DLD1 (cell line): ENCODE data around the gene BRF1.
"Not testable (repeated sequence)": the region's sequence is repeated elsewhere in the genome, so short reads cannot be mapped to it uniquely, and the experiment has no call there.

ENCODE experiments used
- in situ Hi-C: cut with HindIII; loops from 2 replicates; pipeline ENCODE4 v1.10.0; 2017; ENCODE audit warnings: low sequenced_read_pairs

BRF1 gene

DNA sequence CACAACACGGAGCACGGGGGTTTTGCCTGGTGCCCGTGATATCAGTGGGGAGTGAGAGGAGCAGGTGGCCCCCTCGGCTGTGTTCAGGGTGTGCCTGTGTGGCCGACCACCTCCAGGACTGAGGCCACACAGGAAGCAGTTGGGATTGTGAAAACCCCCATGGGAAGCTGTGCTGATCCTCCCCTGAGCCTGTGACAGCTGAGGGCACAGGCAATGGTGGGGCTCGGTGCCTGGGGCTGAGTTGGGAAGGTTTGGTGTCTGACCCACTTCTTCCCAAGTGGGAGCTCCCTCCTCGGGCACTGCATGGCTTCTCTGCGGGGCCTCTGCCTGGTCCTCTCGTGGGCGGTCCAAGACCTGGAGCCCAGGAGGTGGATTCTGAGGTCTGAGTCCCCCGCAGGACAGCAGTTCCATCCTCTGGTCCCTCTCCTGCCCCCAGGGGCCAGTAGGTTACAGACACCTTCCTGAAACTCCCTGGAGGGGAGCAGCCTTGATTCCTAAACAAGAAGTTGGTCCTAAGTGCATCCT, 31.6 kb upstream of the BRF1 start:
- in situ Hi-C loops, result no loop called here

DNA sequence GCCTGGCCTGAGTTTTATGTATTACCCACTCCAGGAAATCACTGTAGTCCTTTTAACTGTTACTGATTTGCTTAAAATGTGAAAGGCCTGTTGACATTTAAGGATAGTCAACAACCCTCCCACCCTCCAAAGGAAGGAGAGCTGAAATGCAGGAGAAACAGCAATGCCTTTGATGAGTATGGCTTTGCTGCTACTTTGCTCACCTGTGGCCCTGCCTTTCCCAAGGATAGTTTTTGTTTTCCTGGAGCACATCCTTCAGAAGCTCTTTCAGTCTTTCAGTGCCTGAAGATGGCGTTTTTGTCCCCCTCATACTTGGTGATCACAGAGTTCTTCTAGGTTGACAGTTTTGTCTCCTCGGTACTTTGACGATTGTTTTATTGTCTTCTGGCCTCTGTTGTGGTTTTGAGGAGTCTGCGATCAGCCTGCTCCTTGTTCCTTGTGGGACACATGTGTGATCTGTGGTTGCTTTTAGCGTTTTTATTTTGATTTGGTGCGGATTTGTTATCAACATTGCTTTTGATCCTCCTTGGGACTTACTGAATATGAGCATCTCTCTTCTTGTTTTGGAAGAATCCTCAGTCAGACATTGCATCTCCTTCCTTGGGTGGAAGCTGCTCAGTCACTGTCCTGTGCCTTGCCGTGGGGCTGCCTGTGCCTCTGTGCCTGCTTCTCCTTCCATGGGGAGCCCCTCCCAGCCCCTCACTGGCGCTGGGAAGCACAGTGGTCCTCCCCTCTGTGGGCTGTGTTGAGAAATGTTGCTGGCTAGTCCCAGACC, 31.0 kb upstream of the BRF1 start:
- in situ Hi-C loops, result no loop called here

DNA sequence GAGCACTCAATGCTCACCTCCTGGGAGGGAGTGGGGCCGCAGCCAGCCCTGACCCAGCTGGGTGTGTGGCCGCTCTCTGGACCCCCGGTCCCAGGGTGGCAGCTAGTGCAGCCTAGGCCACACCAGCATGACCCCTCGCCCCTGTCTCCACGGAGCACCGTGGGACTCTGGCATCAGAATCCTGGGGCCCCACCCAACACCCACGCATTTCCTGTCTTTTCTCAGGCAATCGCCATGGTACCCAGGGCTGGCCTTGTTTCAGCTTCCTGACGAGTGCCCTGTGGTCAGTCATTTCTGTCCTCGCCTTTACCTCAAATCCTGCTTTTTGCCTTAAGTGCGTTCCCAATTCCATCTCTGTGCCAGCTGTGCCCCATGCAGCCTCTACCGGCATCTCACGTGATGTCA, 29.7 kb upstream of the BRF1 start:
- in situ Hi-C loops, result no loop called here

DNA sequence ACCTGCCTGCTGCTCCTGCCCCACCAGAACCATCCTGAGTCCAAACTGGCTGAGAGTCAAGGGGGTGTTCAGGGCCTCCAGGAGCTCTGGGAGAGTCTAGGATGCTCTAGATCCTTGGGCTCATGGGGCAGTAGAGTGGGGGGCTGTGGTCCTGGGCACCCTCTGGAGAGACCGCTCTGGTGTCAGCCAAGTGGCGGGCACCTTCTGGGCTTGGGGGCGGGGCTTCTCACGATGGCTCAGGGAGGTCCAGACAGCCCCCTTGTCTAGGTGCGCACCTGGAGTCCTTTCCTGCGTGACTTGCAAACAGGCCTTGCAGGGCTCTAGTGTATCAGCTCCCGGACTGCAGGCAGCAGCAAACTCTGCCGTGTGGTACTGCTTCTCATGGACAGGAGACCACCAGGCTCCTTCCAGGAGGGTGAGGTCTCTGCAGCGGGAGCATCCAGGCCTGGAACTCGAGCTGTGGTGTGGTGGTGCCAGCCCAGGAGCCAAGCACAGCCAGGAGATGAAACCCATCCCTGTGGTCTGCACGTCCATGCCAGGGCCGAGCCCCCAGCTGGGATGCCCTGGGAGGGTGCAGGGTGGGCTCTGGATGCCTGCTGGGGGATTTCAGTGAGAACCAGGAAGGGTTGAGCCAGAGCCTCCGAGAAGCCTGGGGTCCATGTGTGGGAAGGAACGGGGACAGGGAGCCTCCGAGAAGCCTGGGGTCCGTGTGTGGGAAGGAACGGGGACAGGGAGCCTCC, 28.8 kb upstream of the BRF1 start:
- in situ Hi-C loops, result no loop called here

DNA sequence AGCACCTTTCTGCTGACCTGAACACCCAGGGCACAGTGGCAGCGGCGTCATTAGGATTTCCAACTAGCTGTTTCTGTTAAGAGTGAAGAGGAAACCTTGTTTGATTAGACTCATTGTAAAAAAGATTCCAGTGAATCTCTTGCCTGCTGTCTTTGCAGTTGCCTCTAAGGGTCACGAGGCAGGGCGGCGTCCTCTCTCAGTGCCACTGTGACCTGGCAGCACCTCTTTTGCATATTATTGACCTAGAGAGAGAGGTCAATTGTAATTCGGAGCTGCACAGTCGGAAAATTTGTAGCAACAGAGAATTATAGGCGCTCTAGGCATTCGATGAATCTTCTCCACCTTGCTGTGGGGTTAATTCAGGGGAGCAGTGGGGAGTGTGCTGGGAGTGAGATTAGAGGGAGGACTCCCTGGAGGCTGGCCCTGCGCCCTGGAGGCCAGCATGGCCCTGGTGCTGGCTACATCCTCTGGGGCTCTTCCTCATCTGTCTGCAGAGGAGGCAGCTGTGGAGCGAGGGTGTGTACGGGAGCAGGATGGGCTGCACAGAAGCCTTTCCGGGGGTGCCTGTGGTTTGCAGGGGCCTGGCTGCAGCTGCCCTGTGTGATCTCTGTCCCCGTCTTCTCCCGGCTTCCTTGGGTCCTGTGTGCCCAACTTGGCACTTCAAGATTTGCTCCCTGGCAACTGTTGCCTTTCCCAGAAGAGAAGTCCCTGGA, 28.0 kb upstream of the BRF1 start:
- in situ Hi-C loops, result no loop called here

DNA sequence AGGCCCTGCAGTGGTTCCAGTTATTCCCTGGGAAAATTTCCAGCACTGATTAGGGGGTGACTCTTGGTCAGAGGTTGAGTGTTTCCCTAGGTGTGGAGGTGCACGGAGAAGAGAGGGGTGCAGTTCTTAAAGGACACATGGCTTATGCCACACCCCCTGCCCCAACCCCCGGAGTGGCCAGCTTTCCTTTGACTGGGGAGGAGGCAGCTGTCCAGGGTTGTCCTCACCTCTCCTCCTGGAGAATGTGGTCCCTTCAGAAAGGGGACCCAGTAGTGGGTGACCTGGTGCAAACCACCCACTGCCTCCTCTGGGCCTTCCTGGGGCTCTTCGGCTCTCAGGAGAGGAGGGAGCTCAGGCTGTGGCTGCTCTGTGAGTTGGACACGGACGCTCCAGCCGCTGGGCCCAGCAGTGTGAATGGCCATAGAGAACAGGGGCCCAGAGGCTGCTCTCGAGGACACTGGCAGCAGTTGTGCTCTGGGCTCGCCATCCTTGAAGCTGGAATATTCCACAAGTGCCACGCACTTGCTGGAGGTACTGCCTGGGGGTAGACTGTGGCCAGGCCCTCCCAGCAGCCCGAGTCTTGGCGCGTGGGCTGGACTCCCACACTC, 27.4 kb upstream of the BRF1 start:
- in situ Hi-C loops, result no loop called here

DNA sequence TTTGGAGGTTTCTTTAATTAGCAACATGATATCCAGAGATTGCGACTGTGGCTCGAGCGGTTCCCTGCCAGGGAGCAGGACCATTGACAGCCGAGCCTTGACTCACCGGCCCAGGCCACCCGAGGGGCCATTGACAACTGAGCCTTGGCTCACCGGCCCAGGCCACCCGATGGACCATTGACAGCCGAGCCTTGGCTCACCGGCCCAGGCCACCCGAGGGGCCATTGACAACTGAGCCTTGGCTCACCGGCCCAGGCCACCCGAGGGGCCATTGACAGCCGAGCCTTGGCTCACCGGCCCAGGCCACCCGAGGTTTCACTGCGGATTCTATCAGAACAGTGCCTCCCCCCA, 26.9 kb upstream of the BRF1 start:
- in situ Hi-C loops, result not testable (repeated sequence)

DNA sequence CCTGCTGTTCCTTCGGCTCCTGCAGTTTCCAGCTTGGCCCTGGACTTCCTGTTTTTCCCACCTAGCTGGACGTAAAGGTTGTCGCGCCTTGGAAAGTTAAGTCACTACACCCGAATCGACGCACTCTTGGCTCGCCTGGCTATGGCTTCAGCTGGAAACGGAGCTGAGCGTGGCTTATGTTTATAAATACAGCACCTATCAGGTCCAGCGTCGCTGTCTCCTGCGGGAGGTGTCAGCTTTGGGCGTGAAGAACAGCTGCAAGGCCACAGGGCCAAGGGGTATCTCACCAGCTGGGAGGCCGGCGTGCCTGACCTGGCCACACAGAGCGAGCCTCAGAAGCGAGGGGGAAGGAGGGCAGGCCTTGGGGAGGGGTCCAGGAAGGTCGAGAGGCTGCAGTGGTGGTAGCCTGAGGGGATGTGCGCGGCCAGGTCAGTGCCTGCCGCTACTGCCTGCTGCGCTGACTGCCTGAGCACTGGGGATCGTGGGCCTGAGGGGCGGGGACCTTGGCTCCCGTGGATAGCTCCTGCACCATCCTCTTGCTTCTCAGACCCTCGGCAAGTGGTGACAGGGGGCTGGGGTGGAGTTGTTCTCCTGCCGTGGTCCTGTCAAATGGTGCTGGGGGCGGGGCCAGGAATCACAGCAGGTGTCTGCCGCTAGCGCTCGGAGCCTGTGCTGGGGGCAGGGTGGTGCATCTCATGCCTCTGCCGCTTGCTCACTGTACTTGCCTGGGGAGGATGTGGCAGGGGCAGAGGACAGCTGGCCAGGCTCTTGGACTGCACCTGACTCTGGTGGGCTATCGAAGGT, 26.3 kb upstream of the BRF1 start:
- in situ Hi-C loops, result no loop called here

DNA sequence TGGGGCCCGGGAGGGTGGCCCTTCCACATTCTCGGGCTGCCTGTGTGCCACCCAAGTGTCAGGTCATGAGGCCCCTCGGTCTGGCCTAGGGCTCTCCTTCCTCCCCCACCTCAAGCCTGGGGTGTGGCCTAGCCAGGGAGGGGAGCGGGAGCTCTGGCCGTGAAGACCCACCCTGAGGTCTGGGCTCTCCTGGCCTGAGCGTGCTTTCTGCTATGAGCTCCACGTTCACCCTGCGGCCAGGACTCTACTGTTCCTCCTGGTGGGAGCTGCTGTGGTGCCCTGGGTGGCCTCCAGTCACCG, 25.7 kb upstream of the BRF1 start:
- in situ Hi-C loops, result no loop called here

DNA sequence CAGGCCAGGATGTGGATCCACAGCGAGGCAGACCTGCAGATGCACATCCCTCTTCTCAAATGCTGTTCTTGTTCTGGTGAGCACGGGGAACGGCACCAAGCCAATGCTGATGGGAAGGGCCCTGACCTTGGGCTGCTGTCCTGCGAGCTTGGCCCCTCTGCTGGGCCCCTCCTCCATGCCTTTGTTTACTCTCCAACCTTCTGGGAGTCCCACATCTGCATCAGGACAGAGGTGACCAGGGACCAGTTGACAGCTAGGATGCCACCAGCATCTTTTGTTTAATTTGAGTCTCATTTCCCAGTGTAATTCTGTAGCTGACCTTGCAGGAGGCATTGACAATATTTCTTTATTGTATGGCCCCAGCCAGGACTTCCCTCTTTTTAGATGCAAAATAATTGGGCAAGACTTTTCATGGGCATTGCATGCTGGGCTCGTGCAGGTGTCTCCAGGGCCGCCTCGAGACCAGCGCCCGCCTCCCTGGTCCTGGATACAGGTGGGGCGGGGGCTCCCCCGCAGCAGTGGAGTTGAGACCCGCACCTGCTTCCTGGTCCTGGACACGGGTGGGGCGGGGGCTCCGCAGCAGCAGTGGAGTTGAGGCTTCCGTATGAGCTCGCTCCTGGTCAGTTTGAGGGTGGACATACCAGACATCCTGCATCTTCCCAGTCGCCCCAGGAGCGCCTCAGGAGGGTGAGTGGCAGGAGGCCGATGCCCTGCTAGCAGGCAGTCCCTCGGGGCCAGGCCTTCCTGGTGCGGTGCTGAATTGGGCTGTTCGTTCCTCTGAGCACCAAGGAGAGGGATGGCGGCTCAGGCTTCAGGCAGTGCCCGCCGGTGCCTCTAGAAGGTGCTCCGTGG, 25.1 kb upstream of the BRF1 start:
- in situ Hi-C loops, result no loop called here

DNA sequence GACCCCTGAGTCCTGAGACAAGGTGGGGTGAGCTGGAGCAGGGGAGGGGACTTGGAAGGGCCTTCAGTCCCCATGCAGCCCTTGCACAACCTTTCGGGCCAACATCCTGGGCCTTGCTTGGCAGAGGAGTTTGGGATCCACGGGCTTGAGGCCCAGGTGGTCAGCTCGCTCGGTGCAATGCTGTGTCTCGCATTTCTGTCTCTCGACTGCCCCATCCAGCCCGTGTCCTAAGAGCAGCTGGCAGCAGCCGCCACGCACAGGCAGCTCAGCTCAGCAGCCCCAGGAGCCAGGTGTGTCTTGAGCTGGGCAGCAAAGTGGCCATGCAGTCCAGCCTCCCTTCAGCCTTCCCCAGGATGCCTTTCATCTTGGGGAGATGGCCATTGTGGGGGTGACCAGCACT, 24.5 kb upstream of the BRF1 start:
- in situ Hi-C loops, result no loop called here

DNA sequence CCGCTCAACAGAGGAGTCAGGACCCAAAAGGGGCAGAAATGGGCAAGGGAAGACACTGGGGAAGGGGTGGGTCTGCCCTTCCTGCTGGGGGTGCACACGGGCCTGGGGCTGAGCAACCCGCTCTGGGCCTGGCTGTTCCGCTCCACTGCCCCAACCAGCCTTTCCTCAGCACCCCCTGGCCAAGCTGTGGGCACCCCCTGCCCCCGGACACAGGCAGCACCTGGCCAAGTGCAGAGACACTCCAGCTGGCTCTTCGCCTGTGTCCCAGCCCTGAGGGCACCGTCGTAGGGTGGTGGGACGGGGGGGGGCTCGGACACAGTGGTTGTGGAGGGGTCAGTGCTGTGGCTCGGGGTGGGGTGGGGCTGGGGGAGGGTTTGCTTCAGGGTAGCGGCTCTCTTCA, 24.1 kb upstream of the BRF1 start:
- in situ Hi-C loops, result no loop called here

DNA sequence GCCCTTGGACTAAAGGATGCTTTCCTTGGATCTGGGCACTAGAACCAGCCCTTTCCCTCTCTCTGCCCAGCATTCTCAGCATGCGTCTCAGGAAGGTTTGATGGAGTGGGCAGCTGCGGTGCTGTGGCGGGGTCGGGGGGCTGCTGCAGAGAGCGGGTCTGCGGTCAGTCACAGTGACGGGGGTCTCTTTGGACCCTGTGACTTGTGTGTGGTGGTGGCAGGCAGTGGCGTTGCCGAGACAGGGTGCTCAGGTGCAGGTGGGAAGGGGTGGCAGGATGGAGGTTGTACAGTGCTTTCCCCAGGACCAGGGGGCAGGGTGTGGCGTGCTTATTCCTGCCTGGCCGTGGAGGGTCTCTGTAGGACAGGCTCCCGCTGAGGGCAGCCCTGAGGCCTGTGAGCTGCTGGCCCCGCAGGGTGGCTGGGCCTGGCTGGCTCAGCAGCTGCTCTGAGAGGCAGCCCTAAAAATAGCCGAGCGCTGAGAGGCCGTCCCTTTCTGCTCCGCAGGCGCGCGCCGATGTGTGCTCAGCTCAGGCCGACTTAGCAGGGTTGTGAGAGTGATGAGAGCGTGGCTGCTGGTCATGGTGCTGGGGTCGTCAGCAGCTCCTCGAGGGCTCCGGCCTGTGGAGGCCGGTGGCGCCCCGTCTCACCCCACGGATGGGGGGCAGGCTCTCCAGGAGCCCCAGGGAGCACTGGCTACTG, 23.4 kb upstream of the BRF1 start:
- in situ Hi-C loops, result no loop called here

DNA sequence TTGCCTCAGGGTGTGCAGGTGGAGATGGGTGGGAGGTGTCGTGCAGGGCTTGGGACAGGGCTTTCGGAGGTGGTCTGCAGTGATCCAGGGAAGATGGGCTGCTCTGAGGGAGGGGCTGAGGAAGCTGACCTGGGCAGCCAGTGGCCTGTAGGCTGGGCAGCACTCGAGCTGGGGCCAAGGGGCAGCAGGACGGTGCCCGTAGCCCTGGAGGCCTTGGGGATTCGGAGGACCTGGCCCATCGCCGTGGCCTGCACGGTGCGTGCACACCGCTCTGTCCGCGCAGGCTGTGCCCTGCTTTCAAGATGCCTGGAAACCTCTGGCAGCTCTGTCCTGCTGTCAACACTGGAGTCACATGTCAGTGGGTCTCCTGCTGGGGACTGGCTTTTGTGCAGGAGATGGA, 22.9 kb upstream of the BRF1 start:
- in situ Hi-C loops, result no loop called here

DNA sequence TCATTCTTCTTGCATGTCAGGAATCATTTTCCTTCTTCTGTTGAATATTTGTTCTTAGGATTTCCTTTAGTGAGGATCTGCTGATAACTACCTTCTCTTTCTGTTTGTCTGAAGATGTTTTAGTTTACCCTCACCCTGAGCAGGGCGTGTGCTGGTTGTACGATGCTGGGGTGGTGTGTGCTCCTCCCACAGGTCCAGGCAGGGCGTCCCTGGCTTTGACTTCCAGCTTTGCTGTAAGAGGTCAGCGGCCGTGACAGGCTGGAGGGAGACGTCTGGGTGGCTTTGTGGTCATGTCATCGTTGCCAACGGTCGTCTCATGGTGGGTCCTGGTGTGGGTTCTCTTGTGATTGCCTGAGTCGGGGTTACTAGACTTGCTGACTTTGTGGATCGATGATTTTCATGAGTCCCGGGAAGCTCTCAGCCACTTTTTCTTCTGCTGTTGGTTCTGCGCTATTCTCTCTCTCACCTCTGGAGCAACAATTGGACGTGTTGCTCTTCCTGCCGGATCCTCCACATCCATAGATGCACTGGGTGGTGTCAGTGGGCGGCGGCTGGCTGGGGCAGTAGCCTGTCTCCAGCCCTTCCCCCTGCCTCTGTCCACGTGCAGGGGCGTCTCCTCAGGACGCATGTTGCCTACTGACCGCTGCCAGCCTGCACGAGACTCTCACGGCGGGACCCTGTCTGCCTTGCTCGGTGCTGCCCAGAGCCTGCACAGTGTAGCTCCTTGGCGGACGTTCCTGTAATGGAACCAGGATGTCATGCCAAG, 22.2 kb upstream of the BRF1 start:
- in situ Hi-C loops, result no loop called here

DNA sequence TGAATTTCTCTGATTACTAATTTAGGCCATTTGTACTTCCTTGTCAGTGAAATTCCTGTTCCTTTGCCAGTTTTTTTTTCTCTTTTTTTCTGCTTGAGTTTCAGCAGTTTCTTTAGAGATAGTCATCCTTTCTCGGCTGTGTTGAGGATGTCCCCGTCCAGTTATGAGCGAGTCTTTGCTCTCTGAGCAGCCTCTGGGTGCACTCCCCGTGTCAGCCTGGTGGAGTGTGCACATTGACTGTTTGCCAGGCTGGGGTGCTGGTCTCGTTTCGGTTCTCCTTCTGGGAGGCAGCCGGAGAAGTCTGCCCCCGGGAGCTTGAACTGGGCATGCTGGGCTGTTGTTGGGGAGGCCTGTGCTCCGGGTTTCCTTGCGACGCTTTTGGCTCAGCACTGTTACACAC, 16.7 kb upstream of the BRF1 start:
- in situ Hi-C loops, result no loop called here

DNA sequence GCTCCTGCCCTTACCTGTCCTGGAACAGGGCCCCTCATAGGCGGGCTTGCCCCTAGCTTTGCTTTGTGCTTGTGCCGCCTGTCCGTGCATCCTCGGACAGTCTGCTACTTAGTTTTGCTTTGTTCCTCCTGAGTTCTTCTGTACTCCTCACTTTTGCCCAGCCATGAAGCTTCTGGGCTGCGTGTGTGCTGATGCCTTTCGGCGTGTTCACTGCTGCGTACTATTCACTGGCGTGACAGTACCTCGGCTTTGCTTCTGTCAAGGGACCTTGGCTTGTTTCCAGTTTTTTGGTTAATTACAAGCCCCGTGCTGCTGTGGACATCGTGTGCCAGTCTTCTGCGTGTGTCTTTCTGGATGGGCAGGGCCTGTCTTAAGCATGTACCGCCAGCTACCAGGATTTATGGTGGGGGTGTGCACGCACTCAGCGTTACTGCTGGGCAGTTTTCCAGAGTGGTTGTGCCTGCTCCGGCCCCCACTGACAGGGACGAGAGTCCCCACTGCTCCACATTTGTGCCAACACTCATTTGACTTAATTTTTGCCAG, 16.2 kb upstream of the BRF1 start:
- in situ Hi-C loops, result no loop called here

DNA sequence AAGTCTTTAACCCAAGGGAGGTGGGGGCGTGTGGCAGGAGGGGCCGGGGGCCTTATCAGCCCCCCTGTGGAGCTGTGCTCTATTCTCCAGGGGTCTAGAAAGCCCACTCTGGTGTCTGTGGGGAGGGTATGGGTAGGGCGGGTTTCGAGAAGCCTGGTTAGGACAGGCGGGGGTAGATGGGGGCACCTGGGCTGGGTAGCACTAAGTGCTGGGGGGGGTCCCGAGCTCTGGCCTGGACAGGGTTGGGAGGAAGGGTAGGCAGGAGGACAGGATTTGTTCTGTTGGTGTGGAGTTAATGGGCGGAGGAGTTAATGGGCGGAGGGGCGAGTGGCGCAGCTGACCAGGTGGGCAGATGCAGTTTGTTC, 15.8 kb upstream of the BRF1 start:
- in situ Hi-C loops, result no loop called here
